A549 (cell line): Measurements from ENCODE around the gene BEND4. TPM values are rescaled to one million over a fixed set of nuclear protein-coding genes. Genes with fewer than 3 reads are reported as not detected.

Experiments
- ATAC-seq, 2 experiments: fragments of 200-7000 bp in 1 of 2; fragments of >200 bp in 1 of 2; cut with Nextera tagmentation in 1 of 2; cut with Tn5 transposase in 1 of 2; 3 replicates each; pipeline versions ENCODE4 v1.8.0 to v1.9.1; 2018 to 2020; ENCODE audit warnings: mild to moderate bottlenecking in 1 of 2, moderate library complexity in 1 of 2
- CTCF ChIA-PET: fragments of 300-600 bp; sonication (Branson Sonifier 250); formaldehyde crosslinking; extraction: SDS; loops from one replicate; lab custom pipeline; 2021; ENCODE audit warnings: antibody characterized with exemption, inconsistent platforms; lab: Yijun Ruan, JAX
- POLR2A ChIA-PET: fragments of 350-600 bp; formaldehyde crosslinking; extraction: SDS; loops from one replicate; lab custom pipeline; 2021; ENCODE audit warnings: antibody characterized with exemption, inconsistent platforms; lab: Yijun Ruan, JAX
- DNase-seq, 2 experiments: peaks; one replicate each; pipeline versions ENCODE4 v3.0.0 to v3.0.0-alpha.2; 2011 to 2016; ENCODE audit warnings: low read depth in 1 of 2, low spot score in 1 of 2
- FAIRE-seq: peaks from 2 replicates; lab custom pipeline; 2011; peaks lifted over from hg19 to GRCh38; lab: Jason Lieb, UNC
- H3K27ac ChIP-seq, 2 experiments: fragments of >200 bp; sonication (Bioruptor Twin); formaldehyde crosslinking; 3 replicates each; pipeline ENCODE4 v1.5.1; 2016 to 2017
- H3K4me1 ChIP-seq: fragments of >200 bp; sonication (Bioruptor Twin); formaldehyde crosslinking; 3 replicates; pipeline ENCODE4 v1.6.1; 2016
- H3K4me2 ChIP-seq: fragments of >200 bp; sonication (Bioruptor Twin); formaldehyde crosslinking; 3 replicates; pipeline ENCODE4 v1.6.1; 2016
- H3K4me3 ChIP-seq: fragments of >200 bp; sonication (Bioruptor Twin); formaldehyde crosslinking; 3 replicates; pipeline ENCODE4 v1.5.1; 2016
- H3K9me3 ChIP-seq: fragments of >200 bp; sonication (Bioruptor Twin); formaldehyde crosslinking; 3 replicates; pipeline ENCODE4 v1.6.1; 2016
- CBX2 ChIP-seq: fragments of 200-600 bp; sonication (generic); IDR thresholded peaks from 2 replicates; pipeline ENCODE4 v1.6.1; 2016; ENCODE audit warnings: low read depth, mild to moderate bottlenecking, borderline replicate concordance
- CBX8 ChIP-seq: fragments of 200-600 bp; sonication (generic); IDR thresholded peaks from 2 replicates; pipeline ENCODE4 v1.6.1; 2016
- EHF ChIP-seq: fragments of 250-450 bp; sonication (Bioruptor Pico); IDR thresholded peaks from 2 replicates; pipeline ENCODE4 v1.5.0; 2020; ENCODE audit warnings: mild to moderate bottlenecking
- GATA3 ChIP-seq: IDR thresholded peaks from 2 replicates; pipeline ENCODE4 v1.6.1; 2012; ENCODE audit warnings: borderline replicate concordance
- HDAC2 ChIP-seq: fragments of 200-600 bp; sonication (generic); IDR thresholded peaks from 2 replicates; pipeline ENCODE4 v1.6.1; 2016
- HOXB13 ChIP-seq: fragments of 250-450 bp; sonication (Bioruptor Pico); IDR thresholded peaks from 2 replicates; pipeline ENCODE4 v1.5.0; 2020; ENCODE audit warnings: low read depth, mild to moderate bottlenecking, moderate library complexity
- HOXB5 ChIP-seq: fragments of 250-450 bp; sonication (Bioruptor Pico); IDR thresholded peaks from 2 replicates; pipeline ENCODE4 v1.5.0; 2020; ENCODE audit warnings: mild to moderate bottlenecking, moderate library complexity
- JUN ChIP-seq, 2 experiments: fragments of >200 bp; sonication (Bioruptor Twin); formaldehyde crosslinking; IDR thresholded peaks; 2 replicates in 1 of 2; 3 replicates in 1 of 2; pipeline ENCODE4 v1.6.1; 2016 to 2017
- JUNB ChIP-seq: fragments of >200 bp; sonication (Bioruptor Twin); formaldehyde crosslinking; IDR thresholded peaks from 2 replicates; pipeline ENCODE4 v1.6.1; 2016
- KDM5A ChIP-seq: fragments of 200-600 bp; sonication (generic); IDR thresholded peaks from 2 replicates; pipeline ENCODE4 v1.6.1; 2016; ENCODE audit warnings: antibody characterized with exemption, mild to moderate bottlenecking
- MYC ChIP-seq: IDR thresholded peaks from 2 replicates; pipeline ENCODE4 v1.6.1; 2012; ENCODE audit warnings: mild to moderate bottlenecking, inconsistent platforms, low read length, improper control_type of control experiment, borderline replicate concordance
- NPAS2 ChIP-seq: fragments of 250-450 bp; sonication (Bioruptor Pico); IDR thresholded peaks from 2 replicates; pipeline ENCODE4 v1.8.0; 2022; ENCODE audit warnings: mild to moderate bottlenecking, moderate library complexity, borderline replicate concordance
- NR3C1 ChIP-seq: fragments of >200 bp; sonication (Bioruptor Twin); formaldehyde crosslinking; IDR thresholded peaks from 3 replicates; pipeline ENCODE4 v1.6.1; 2017
- POLR2AphosphoS2 ChIP-seq: conservative IDR thresholded peaks from 2 replicates; pipeline ENCODE4 v1.6.1; 2012; ENCODE audit warnings: low read length, improper control_type of control experiment, inconsistent platforms
- RCOR1 ChIP-seq: fragments of 150-350 bp; IDR thresholded peaks from 2 replicates; pipeline ENCODE4 v1.6.1; 2014; ENCODE audit warnings: antibody characterized with exemption, low read length, low read depth
- SMC3 ChIP-seq: fragments of >200 bp; sonication (Bioruptor Twin); formaldehyde crosslinking; IDR thresholded peaks from 3 replicates; pipeline ENCODE4 v1.6.1; 2018; ENCODE audit warnings: inconsistent platforms
- TFCP2L1 ChIP-seq: fragments of 250-450 bp; sonication (Bioruptor Pico); IDR thresholded peaks from 2 replicates; pipeline ENCODE4 v1.5.0; 2021; ENCODE audit warnings: mild to moderate bottlenecking
- TP53 ChIP-seq: fragments of 250-450 bp; sonication (Bioruptor Pico); IDR thresholded peaks from 2 replicates; pipeline ENCODE4 v1.5.0; 2021; ENCODE audit warnings: mild to moderate bottlenecking, moderate library complexity
- ZNF302 ChIP-seq: fragments of 250-450 bp; sonication (Bioruptor Pico); IDR thresholded peaks from 2 replicates; pipeline ENCODE4 v1.9.0; 2021; ENCODE audit warnings: inconsistent platforms, mild to moderate bottlenecking, moderate library complexity
- WGBS: methylation state at CpG from one replicate; pipeline ENCODE4 v1.1.6; 2017; ENCODE audit errors: missing lambda C conversion rate; 5-methylcytosine and 5-hydroxymethylcytosine counted together
- polyA plus RNA-seq, 4 experiments: library from polyadenylated mRNA; depleted of rRNA in 3 of 4; stranded (reverse); fragments of >200 nt; fragmentation: RNase III in 1 of 4; extraction: RNeasy Plus Mini Kit Qiagen cat#74134 plus additional on column Dnase treatment in 1 of 4; gene quantifications; 2 replicates in 3 of 4; 3 replicates in 1 of 4; pipeline ENCODE4 v1.2.3, GENCODE V29; 2011 to 2017
- TF ChIP-seq, protein P1 (sequence below): IDR thresholded peaks from 2 replicates; pipeline ENCODE4 v1.6.1; 2012; ENCODE audit warnings: low read depth, borderline replicate concordance
- TF ChIP-seq, protein P2 (sequence below): fragments of 250-450 bp; sonication (Bioruptor Pico); IDR thresholded peaks from 2 replicates; pipeline ENCODE4 v1.5.0; 2021; ENCODE audit warnings: mild to moderate bottlenecking, moderate library complexity, borderline replicate concordance
- TF ChIP-seq, protein P3 (sequence below): IDR thresholded peaks from 2 replicates; pipeline ENCODE4 v1.6.1; 2012
- TF ChIP-seq, protein P4 (sequence below): fragments of >200 bp; sonication (Bioruptor Twin); formaldehyde crosslinking; IDR thresholded peaks from 3 replicates; pipeline ENCODE4 v1.6.1; 2016
- TF ChIP-seq, protein P5 (sequence below): fragments of 150-350 bp; IDR thresholded peaks from 2 replicates; pipeline ENCODE4 v1.6.1; 2014; ENCODE audit warnings: low read depth, mild to moderate bottlenecking, low read length

Gene BEND4
- polyA plus RNA-seq, 2 of the 4 experiments (the other 2 are of a cell fraction) = not detected

DNA sequence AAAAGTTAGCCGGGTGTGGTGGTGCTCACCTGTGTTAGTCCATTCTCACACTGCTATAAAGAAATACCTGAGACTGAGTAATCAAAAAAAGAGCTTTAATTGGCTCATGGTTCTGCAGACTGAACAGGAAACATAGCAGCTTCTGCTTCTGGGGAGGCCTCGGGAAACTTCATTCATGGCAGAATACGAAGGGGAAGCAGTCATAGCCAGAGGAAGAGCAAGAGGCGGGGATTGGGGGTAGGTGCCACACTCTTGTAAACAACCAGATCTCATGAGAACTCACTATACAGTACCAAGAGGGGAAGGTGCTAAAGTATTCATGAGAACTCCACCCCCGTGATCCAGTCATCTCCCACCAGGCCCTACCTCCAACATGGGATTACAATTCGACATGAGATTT, 64.1 kb downstream of the BEND4 start:
- no peak overlapping the region for H3K4me2 ChIP-seq
- WGBS = 89% methylated on average over 6 of the region's 6 CpGs
- H3K27ac ChIP-seq = no peak overlapping the region
- H3K4me3 ChIP-seq = no peak overlapping the region
- no peak for ATAC-seq
- POLR2A ChIA-PET = no interaction called here
- FAIRE-seq = no peak
- H3K9me3 ChIP-seq = no peaks in the 10 kb centered on the region
- TF ChIP-seq TP53 (CRISPR knock-in tag) = no peak
- TF ChIP-seq RCOR1 = no peak
- no peak for TF ChIP-seq HOXB13 (CRISPR knock-in tag)
- TF ChIP-seq POLR2AphosphoS2 = no peak
- TF ChIP-seq HDAC2 = no peak
- TF ChIP-seq CBX2 = no peak
- TF ChIP-seq NPAS2 (CRISPR knock-in tag) = no peak
- TF ChIP-seq, protein P1, sequence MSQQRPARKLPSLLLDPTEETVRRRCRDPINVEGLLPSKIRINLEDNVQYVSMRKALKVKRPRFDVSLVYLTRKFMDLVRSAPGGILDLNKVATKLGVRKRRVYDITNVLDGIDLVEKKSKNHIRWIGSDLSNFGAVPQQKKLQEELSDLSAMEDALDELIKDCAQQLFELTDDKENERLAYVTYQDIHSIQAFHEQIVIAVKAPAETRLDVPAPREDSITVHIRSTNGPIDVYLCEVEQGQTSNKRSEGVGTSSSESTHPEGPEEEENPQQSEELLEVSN = no peak
- H3K4me1 ChIP-seq = peaks cover 4% of the 10 kb centered on the region; the same call in 1 of the 3 replicates
- CTCF ChIA-PET = no interaction called here
- DNase-seq = no peak

- peaks cover 4% of the 10 kb centered on the region; the same call in 1 of the 3 replicates for H3K4me1 ChIP-seq
- no peak for FAIRE-seq
- TF ChIP-seq ZNF302 (CRISPR knock-in tag) (no peak), SMC3 (no peak), JUNB (no peak), NR3C1 (no peak), TFCP2L1 (CRISPR knock-in tag) (no peak), TP53 (CRISPR knock-in tag) (no peak), GATA3 (no peak), POLR2AphosphoS2 (no peak), JUN (IDR thresholded peaks at IDR 0.05) (no peak), MYC (no peak), HOXB5 (CRISPR knock-in tag) (no peak), CBX8 (no peak), HOXB13 (CRISPR knock-in tag) (no peak), KDM5A (no peak), EHF (CRISPR knock-in tag) (no peak)
- TF ChIP-seq, protein P2, sequence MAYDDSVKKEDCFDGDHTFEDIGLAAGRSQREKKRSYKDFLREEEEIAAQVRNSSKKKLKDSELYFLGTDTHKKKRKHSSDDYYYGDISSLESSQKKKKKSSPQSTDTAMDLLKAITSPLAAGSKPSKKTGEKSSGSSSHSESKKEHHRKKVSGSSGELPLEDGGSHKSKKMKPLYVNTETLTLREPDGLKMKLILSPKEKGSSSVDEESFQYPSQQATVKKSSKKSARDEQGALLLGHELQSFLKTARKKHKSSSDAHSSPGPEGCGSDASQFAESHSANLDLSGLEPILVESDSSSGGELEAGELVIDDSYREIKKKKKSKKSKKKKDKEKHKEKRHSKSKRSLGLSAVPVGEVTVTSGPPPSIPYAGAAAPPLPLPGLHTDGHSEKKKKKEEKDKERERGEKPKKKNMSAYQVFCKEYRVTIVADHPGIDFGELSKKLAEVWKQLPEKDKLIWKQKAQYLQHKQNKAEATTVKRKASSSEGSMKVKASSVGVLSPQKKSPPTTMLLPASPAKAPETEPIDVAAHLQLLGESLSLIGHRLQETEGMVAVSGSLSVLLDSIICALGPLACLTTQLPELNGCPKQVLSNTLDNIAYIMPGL (CRISPR knock-in tag) = no peak
- TF ChIP-seq, protein P3, sequence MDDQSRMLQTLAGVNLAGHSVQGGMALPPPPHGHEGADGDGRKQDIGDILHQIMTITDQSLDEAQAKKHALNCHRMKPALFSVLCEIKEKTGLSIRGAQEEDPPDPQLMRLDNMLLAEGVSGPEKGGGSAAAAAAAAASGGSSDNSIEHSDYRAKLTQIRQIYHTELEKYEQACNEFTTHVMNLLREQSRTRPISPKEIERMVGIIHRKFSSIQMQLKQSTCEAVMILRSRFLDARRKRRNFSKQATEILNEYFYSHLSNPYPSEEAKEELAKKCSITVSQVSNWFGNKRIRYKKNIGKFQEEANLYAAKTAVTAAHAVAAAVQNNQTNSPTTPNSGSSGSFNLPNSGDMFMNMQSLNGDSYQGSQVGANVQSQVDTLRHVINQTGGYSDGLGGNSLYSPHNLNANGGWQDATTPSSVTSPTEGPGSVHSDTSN = no peak
- TF ChIP-seq, protein P4, sequence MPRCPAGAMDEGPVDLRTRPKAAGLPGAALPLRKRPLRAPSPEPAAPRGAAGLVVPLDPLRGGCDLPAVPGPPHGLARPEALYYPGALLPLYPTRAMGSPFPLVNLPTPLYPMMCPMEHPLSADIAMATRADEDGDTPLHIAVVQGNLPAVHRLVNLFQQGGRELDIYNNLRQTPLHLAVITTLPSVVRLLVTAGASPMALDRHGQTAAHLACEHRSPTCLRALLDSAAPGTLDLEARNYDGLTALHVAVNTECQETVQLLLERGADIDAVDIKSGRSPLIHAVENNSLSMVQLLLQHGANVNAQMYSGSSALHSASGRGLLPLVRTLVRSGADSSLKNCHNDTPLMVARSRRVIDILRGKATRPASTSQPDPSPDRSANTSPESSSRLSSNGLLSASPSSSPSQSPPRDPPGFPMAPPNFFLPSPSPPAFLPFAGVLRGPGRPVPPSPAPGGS = no peak
- TF ChIP-seq, protein P5, sequence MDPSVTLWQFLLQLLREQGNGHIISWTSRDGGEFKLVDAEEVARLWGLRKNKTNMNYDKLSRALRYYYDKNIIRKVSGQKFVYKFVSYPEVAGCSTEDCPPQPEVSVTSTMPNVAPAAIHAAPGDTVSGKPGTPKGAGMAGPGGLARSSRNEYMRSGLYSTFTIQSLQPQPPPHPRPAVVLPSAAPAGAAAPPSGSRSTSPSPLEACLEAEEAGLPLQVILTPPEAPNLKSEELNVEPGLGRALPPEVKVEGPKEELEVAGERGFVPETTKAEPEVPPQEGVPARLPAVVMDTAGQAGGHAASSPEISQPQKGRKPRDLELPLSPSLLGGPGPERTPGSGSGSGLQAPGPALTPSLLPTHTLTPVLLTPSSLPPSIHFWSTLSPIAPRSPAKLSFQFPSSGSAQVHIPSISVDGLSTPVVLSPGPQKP = no peak
- H3K4me3 ChIP-seq = no peak overlapping the region
- DNase-seq = no peak
- ChIA-PET CTCF (no interaction called here), POLR2A (no interaction called here)
- no peak overlapping the region for H3K4me2 ChIP-seq
- no peaks in the 10 kb centered on the region for H3K9me3 ChIP-seq
- 64% methylated on average over 1 of the region's 1 CpG for WGBS
- no peak for ATAC-seq
- H3K27ac ChIP-seq = no peak overlapping the region
Measured at GRCh38 chr4:42083816-42084215, 68.6 kb downstream of the BEND4 start.
